Parathyroid adenoma (tissue), 2 donors: ENCODE data around the gene BCAP29.
"Not testable (repeated sequence)": the region's sequence is repeated elsewhere in the genome, so short reads cannot be mapped to it uniquely, and the experiment has no call there.

Experiments
- H2AFZ ChIP-seq: fragments of 300-600 bp; sonication (generic); one replicate; pipeline ENCODE4 v1.7.0; 2017; ENCODE audit warnings: antibody characterized with exemption, mild to moderate bottlenecking
- H3K27ac ChIP-seq: fragments of 300-600 bp; sonication (generic); one replicate; pipeline ENCODE4 v1.7.0; 2017
- H3K27me3 ChIP-seq: fragments of 300-600 bp; sonication (generic); one replicate; pipeline ENCODE4 v1.7.0; 2017; ENCODE audit warnings: low read length; ENCODE audit not compliant: control insufficient read depth, insufficient read depth
- H3K36me3 ChIP-seq: fragments of 300-600 bp; sonication (generic); one replicate; pipeline ENCODE4 v1.7.0; 2017; ENCODE audit warnings: low read length; ENCODE audit not compliant: control insufficient read depth, insufficient read depth
- H3K4me1 ChIP-seq: fragments of 300-600 bp; sonication (generic); one replicate; pipeline ENCODE4 v1.7.0; 2017; ENCODE audit warnings: control low read depth
- H3K4me2 ChIP-seq: fragments of 300-600 bp; sonication (generic); one replicate; pipeline ENCODE4 v1.7.0; 2017; ENCODE audit warnings: low read length
- H3K4me3 ChIP-seq: fragments of 300-600 bp; sonication (generic); one replicate; pipeline ENCODE4 v1.7.0; 2017; ENCODE audit warnings: low read depth, low read length
- H3K79me2 ChIP-seq: fragments of 300-600 bp; sonication (generic); one replicate; pipeline ENCODE4 v1.7.0; 2017; ENCODE audit warnings: control low read depth
- H3K9ac ChIP-seq: fragments of 300-600 bp; sonication (generic); one replicate; pipeline ENCODE4 v1.7.0; 2017; ENCODE audit warnings: mild to moderate bottlenecking
- H3K9me3 ChIP-seq: fragments of 300-600 bp; sonication (generic); one replicate; pipeline ENCODE4 v1.7.0; 2017; ENCODE audit warnings: low read length; ENCODE audit not compliant: control insufficient read depth
- CTCF ChIP-seq: fragments of 300-600 bp; sonication (generic); IDR thresholded peaks from one replicate; pipeline ENCODE4 v1.7.0; 2017; ENCODE audit warnings: antibody characterized with exemption, mild to moderate bottlenecking
- donor health status: primary hyperparathyroidism.

Gene BCAP29

GRCh38 chr7:107631588-107632491 is 51.8 kb downstream of the BCAP29 start:
- no peaks in the 10 kb centered on the region for H3K9me3 ChIP-seq
- no peak overlapping the region for H3K27ac ChIP-seq
- H3K4me3 ChIP-seq = no peak overlapping the region
- no peak overlapping the region for H3K4me2 ChIP-seq
- no peaks in the 10 kb centered on the region for H3K36me3 ChIP-seq
- H3K4me1 ChIP-seq = no peaks in the 10 kb centered on the region
- H3K27me3 ChIP-seq = no peaks in the 10 kb centered on the region
- no peak for TF ChIP-seq CTCF
- no peak overlapping the region for H3K9ac ChIP-seq
- H3K79me2 ChIP-seq = no peaks in the 10 kb centered on the region
- H2AFZ ChIP-seq = no peak overlapping the region

GRCh38 chr7:107632492-107632865 is 52.4 kb downstream of the BCAP29 start:
- Histone ChIP-seq H3K27ac (no peak overlapping the region), H3K79me2 (no peaks in the 10 kb centered on the region), H3K4me3 (no peak overlapping the region)

GRCh38 chr7:107638594-107638993 is 58.5 kb downstream of the BCAP29 start:
- H3K9me3 ChIP-seq = no peaks in the 10 kb centered on the region
- H3K4me3 ChIP-seq = no peak overlapping the region
- H3K4me2 ChIP-seq = no peak overlapping the region
- H3K9ac ChIP-seq = no peak overlapping the region
- H3K27ac ChIP-seq = no peak overlapping the region
- no peak for TF ChIP-seq CTCF
- H2AFZ ChIP-seq = no peak overlapping the region
- H3K4me1 ChIP-seq = no peaks in the 10 kb centered on the region
- no peaks in the 10 kb centered on the region for H3K79me2 ChIP-seq
- no peaks in the 10 kb centered on the region for H3K36me3 ChIP-seq
- H3K27me3 ChIP-seq = no peaks in the 10 kb centered on the region

More at GRCh38 chr7:107632492-107632865, 52.4 kb downstream of the BCAP29 start:
- no peak for TF ChIP-seq CTCF
- H2AFZ ChIP-seq = no peak overlapping the region
- H3K27me3 ChIP-seq = no peaks in the 10 kb centered on the region
- H3K36me3 ChIP-seq = no peaks in the 10 kb centered on the region
- H3K9ac ChIP-seq = no peak overlapping the region
- H3K9me3 ChIP-seq = no peaks in the 10 kb centered on the region
- H3K4me2 ChIP-seq = no peak overlapping the region
- H3K4me1 ChIP-seq = no peaks in the 10 kb centered on the region

GRCh38 chr7:107639070-107639469 is 59.0 kb downstream of the BCAP29 start:
- not testable (repeated sequence) for H3K4me3 ChIP-seq, H2AFZ ChIP-seq, H3K9me3 ChIP-seq, H3K27me3 ChIP-seq, H3K4me1 ChIP-seq, H3K79me2 ChIP-seq, H3K36me3 ChIP-seq, H3K4me2 ChIP-seq, H3K9ac ChIP-seq, H3K27ac ChIP-seq

GRCh38 chr7:107641676-107642075 is 61.6 kb downstream of the BCAP29 start:
- TF ChIP-seq CTCF = no peak
- H3K36me3 ChIP-seq = no peaks in the 10 kb centered on the region
- H3K27ac ChIP-seq = no peak overlapping the region
- H3K4me2 ChIP-seq = no peak overlapping the region
- H3K9me3 ChIP-seq = no peaks in the 10 kb centered on the region
- no peak overlapping the region for H2AFZ ChIP-seq
- H3K4me1 ChIP-seq = no peaks in the 10 kb centered on the region
- H3K9ac ChIP-seq = no peak overlapping the region
- no peak overlapping the region for H3K4me3 ChIP-seq
- no peaks in the 10 kb centered on the region for H3K79me2 ChIP-seq
- no peaks in the 10 kb centered on the region for H3K27me3 ChIP-seq
